Suprapubic skin (tissue), 3 donors: ENCODE results near the gene NUP62.

Source experiments
- CTCF ChIP-seq, 2 donors: fragments of 200-600 bp in 1 of 2; fragments of 450-650 bp in 1 of 2; sonication (generic) in 1 of 2; IDR thresholded peaks; one replicate each; pipeline ENCODE4 v1.5.1; 2016 to 2019; ENCODE audit warnings: antibody characterized with exemption in 2 of 2, mild to moderate bottlenecking in 1 of 2, moderate library complexity in 1 of 2
- POLR2A ChIP-seq, 2 donors: fragments of 450-650 bp; IDR thresholded peaks; one replicate each; pipeline ENCODE4 v1.6.1; 2017; ENCODE audit warnings: antibody characterized with exemption in 2 of 2, mild to moderate bottlenecking in 2 of 2, moderate library complexity in 2 of 2

- TF ChIP-seq CTCF (IDR thresholded peaks at IDR 0.05) (no peak), POLR2A (IDR thresholded peaks at IDR 0.05) (no peak)
Measured at GRCh38 chr19:49950590-49950948, 21.3 kb upstream of the NUP62 start.
